HEK293T (cell line): ENCODE measurements around the gene STK24.

ENCODE experiments used
- ARNT ChIP-seq: fragments of 450-650 bp; IDR thresholded peaks from 2 replicates; pipeline ENCODE4 v1.6.1; 2017; ENCODE audit warnings: mild to moderate bottlenecking
- BHLHE40 ChIP-seq: fragments of 450-650 bp; IDR thresholded peaks from 2 replicates; pipeline ENCODE4 v1.6.1; 2016; ENCODE audit warnings: mild to moderate bottlenecking, moderate library complexity, borderline replicate concordance
- ELF4 ChIP-seq: fragments of 450-650 bp; IDR thresholded peaks from 2 replicates; pipeline ENCODE4 v1.6.1; 2017; ENCODE audit warnings: antibody characterized with exemption
- FOXK2 ChIP-seq: fragments of 450-650 bp; IDR thresholded peaks from 2 replicates; pipeline ENCODE4 v1.6.1; 2016; ENCODE audit warnings: mild to moderate bottlenecking
- FOXM1 ChIP-seq: fragments of 450-650 bp; IDR thresholded peaks from 2 replicates; pipeline ENCODE4 v1.6.1; 2017; ENCODE audit warnings: mild to moderate bottlenecking, borderline replicate concordance
- HDGF ChIP-seq: fragments of 450-650 bp; IDR thresholded peaks from 2 replicates; pipeline ENCODE4 v1.6.1; 2017; ENCODE audit warnings: antibody characterized with exemption, borderline replicate concordance
- L3MBTL2 ChIP-seq: fragments of 450-650 bp; conservative IDR thresholded peaks from 2 replicates; pipeline ENCODE4 v1.6.1; 2016; ENCODE audit warnings: mild to moderate bottlenecking
- NFRKB ChIP-seq: fragments of 450-650 bp; IDR thresholded peaks from 2 replicates; pipeline ENCODE4 v1.6.1; 2016; ENCODE audit warnings: mild to moderate bottlenecking, moderate library complexity
- SP1 ChIP-seq: fragments of 450-650 bp; IDR thresholded peaks from 2 replicates; pipeline ENCODE4 v1.6.1; 2017
- SUZ12 ChIP-seq: fragments of 450-650 bp; IDR thresholded peaks from 2 replicates; pipeline ENCODE4 v1.6.1; 2016; ENCODE audit warnings: mild to moderate bottlenecking
- TF ChIP-seq, protein P1 (sequence below): fragments of 450-650 bp; IDR thresholded peaks from 2 replicates; pipeline ENCODE4 v1.6.1; 2016

DNA sequence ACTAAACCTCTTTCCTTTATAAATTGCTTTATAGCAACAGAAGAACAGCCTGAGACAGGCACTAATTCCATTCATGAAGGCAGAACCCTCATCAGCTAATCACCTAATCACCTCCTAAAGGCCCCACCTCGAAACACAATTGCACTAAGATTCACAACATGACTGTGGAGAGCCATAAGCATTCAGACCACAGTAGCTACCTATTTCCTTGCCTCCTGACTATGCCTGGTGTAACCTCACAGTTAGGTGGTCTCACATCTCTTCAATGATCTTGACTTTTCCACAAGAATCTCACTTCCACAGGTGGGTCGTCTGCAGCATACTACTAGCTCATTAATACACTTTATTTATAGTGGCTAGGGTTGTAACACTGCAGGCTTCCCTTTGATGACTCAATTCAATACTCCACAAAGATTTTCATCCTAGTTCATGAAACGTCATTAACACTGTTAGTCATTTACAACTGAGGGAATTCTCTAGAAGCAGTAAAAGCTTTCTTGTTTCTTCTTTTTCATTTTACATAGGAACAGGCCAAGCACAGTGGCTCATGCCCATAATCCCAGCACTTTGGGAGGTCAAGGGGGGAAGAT is 27.1 kb downstream of the STK24 start:
- no peak for TF ChIP-seq ARNT
- TF ChIP-seq ELF4: no peak
- TF ChIP-seq FOXM1: no peak
- TF ChIP-seq HDGF: no peak
- TF ChIP-seq FOXK2: no peak
- TF ChIP-seq, protein P1, sequence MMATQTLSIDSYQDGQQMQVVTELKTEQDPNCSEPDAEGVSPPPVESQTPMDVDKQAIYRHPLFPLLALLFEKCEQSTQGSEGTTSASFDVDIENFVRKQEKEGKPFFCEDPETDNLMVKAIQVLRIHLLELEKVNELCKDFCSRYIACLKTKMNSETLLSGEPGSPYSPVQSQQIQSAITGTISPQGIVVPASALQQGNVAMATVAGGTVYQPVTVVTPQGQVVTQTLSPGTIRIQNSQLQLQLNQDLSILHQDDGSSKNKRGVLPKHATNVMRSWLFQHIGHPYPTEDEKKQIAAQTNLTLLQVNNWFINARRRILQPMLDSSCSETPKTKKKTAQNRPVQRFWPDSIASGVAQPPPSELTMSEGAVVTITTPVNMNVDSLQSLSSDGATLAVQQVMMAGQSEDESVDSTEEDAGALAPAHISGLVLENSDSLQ: no peak
- no peak for TF ChIP-seq L3MBTL2
- no peak for TF ChIP-seq SP1
- TF ChIP-seq SUZ12: no peak
- no peak for TF ChIP-seq NFRKB
- no peak for TF ChIP-seq BHLHE40
